Fibroblast of lung (primary cell): ENCODE measurements around the gene ANAPC13. TPM values are rescaled to one million over a fixed set of nuclear protein-coding genes. Genes with fewer than 3 reads are reported as not detected.

Experiments used
- DNase-seq, 2 donors: peaks; one replicate each; pipeline versions ENCODE4 v3.0.0 to v3.0.0-alpha.2; 2010; ENCODE audit warnings: low read depth in 2 of 2
- H2AFZ ChIP-seq: 2 replicates; pipeline ENCODE4 v1.5.1; 2012; ENCODE audit warnings: low read length, control low read depth, inconsistent platforms
- H3K27ac ChIP-seq: 2 replicates; pipeline ENCODE4 v1.5.1; 2011; ENCODE audit warnings: low read length, control low read depth; ENCODE audit not compliant: insufficient read depth
- H3K27me3 ChIP-seq: 2 replicates; pipeline ENCODE4 v1.5.1; 2011; ENCODE audit warnings: mild to moderate bottlenecking, low read length; ENCODE audit not compliant: control insufficient read depth, insufficient read depth
- H3K36me3 ChIP-seq: 2 replicates; pipeline ENCODE4 v1.5.1; 2011; ENCODE audit warnings: low read length; ENCODE audit not compliant: control insufficient read depth, insufficient read depth
- H3K4me1 ChIP-seq: 2 replicates; pipeline ENCODE4 v1.5.1; 2011; ENCODE audit warnings: low read length; ENCODE audit not compliant: control insufficient read depth, insufficient read depth; ENCODE audit errors: extremely low read depth
- H3K4me2 ChIP-seq: 2 replicates; pipeline ENCODE4 v1.5.1; 2011; ENCODE audit warnings: low read length, control low read depth; ENCODE audit not compliant: insufficient read depth; ENCODE audit errors: extremely low read depth
- H3K4me3 ChIP-seq, 4 experiments: fragments of 200-600 bp in 1 of 4; sonication (generic) in 1 of 4; replicated peaks in 1 of 4; 2 replicates each; pipeline ENCODE4 v1.5.1; 2011 to 2016; ENCODE audit warnings: low read length in 4 of 4, low read depth in 3 of 4, mild to moderate bottlenecking in 3 of 4, control low read depth in 2 of 4, inconsistent platforms in 1 of 4, mixed read lengths in 1 of 4; ENCODE audit not compliant: insufficient read depth in 1 of 4; ENCODE audit errors: control extremely low read depth in 1 of 4
- H3K79me2 ChIP-seq: 2 replicates; pipeline ENCODE4 v1.5.1; 2012; ENCODE audit warnings: mild to moderate bottlenecking, low read length, inconsistent platforms; ENCODE audit not compliant: control insufficient read depth, insufficient read depth
- H3K9ac ChIP-seq: 2 replicates; pipeline ENCODE4 v1.5.1; 2011; ENCODE audit warnings: mild to moderate bottlenecking, low read length, control low read depth; ENCODE audit not compliant: insufficient read depth
- H3K9me3 ChIP-seq: 2 replicates; pipeline ENCODE4 v1.5.1; 2012; ENCODE audit warnings: low read depth, low read length; ENCODE audit not compliant: control insufficient read depth, insufficient read depth
- H4K20me1 ChIP-seq: 2 replicates; pipeline ENCODE4 v1.5.1; 2011; ENCODE audit warnings: low read length; ENCODE audit not compliant: control insufficient read depth, insufficient read depth; ENCODE audit errors: extremely low read depth
- CTCF ChIP-seq, 2 donors: IDR thresholded peaks in 1 of 2; conservative IDR thresholded peaks in 1 of 2; 1 replicate in 1 of 2; 2 replicates in 1 of 2; pipeline ENCODE4 v1.5.1; 2011 to 2012; ENCODE audit warnings: low read length in 2 of 2, control low read depth in 1 of 2, inconsistent platforms in 1 of 2, low read depth in 1 of 2, mild to moderate bottlenecking in 1 of 2
- EZH2 ChIP-seq: IDR thresholded peaks from 2 replicates; pipeline ENCODE4 v1.5.1; 2012; ENCODE audit warnings: low read length, control low read depth, mild to moderate bottlenecking; ENCODE audit errors: missing control alignments
- polyA plus RNA-seq, 2 donors: library from polyadenylated mRNA; depleted of rRNA in 1 of 2; stranded (reverse) in 1 of 2; unstranded in 1 of 2; fragments of >200 nt; gene quantifications; 2 replicates each; pipeline ENCODE4 v1.2.1, GENCODE V29; 2011 to 2012; ENCODE audit warnings: missing spikeins in 1 of 2
- total RNA-seq: library from RNA; depleted of rRNA; stranded (reverse); fragments of >200 nt; gene quantifications from 2 replicates; pipeline ENCODE4 v1.2.1, GENCODE V29; 2014

ANAPC13 gene
- total and polyA plus RNA-seq, 2 donors (not counting 1 experiment from before 2014, with no cell fraction given) = 93.3 to 110 TPM

GRCh38 chr3:134447351-134447750 lies 38.4 kb downstream of the ANAPC13 start:
- Histone ChIP-seq H3K27ac (no peak overlapping the region), H3K4me2 (no peak overlapping the region), H3K27me3 (no peaks in the 10 kb centered on the region)

GRCh38 chr3:134446800-134447199 lies 39.0 kb downstream of the ANAPC13 start:
- DNase-seq = peak in 1 of 2 donors; percentile 79
- Histone ChIP-seq H4K20me1 (no peaks in the 10 kb centered on the region), H3K27me3 (no peaks in the 10 kb centered on the region), H3K4me2 (no peak overlapping the region), H3K9ac (no peak overlapping the region), H3K4me3 (no peak overlapping the region), H3K4me1 (peaks cover 14% of the 10 kb centered on the region), H2AFZ (no peak overlapping the region), H3K9me3 (no peaks in the 10 kb centered on the region), H3K79me2 (no peaks in the 10 kb centered on the region), H3K27ac (no peak overlapping the region), H3K36me3 (no peaks in the 10 kb centered on the region)
- TF ChIP-seq EZH2 (no peak), CTCF (conservative IDR thresholded peaks at IDR 0.05 in 1 of 2, IDR thresholded peaks at IDR 0.05 in 1 of 2; ENCODE audit: low read depth in 1 of 2, low read length in 2 of 2) (no peak)

More at GRCh38 chr3:134447351-134447750, 38.4 kb downstream of the ANAPC13 start:
- Histone ChIP-seq H3K4me1 (peaks cover 14% of the 10 kb centered on the region), H3K4me3 (no peak overlapping the region), H4K20me1 (no peaks in the 10 kb centered on the region), H3K79me2 (no peaks in the 10 kb centered on the region), H3K9ac (no peak overlapping the region), H2AFZ (no peak overlapping the region), H3K36me3 (no peaks in the 10 kb centered on the region), H3K9me3 (no peaks in the 10 kb centered on the region)
- no peak for TF ChIP-seq EZH2
- no peak for TF ChIP-seq CTCF (conservative IDR thresholded peaks at IDR 0.05 in 1 of 2, IDR thresholded peaks at IDR 0.05 in 1 of 2; ENCODE audit: low read depth in 1 of 2, low read length in 2 of 2)
- no peak for DNase-seq

- TF ChIP-seq EZH2 (no peak), CTCF (conservative IDR thresholded peaks at IDR 0.05 in 1 of 2, IDR thresholded peaks at IDR 0.05 in 1 of 2; ENCODE audit: low read depth in 1 of 2, low read length in 2 of 2) (no peak)
- no peaks in the 10 kb centered on the region for H3K9me3 ChIP-seq
- no peaks in the 10 kb centered on the region for H3K79me2 ChIP-seq
- H3K27ac ChIP-seq = no peak overlapping the region
- no peaks in the 10 kb centered on the region for H4K20me1 ChIP-seq
- H3K4me2 ChIP-seq = no peak overlapping the region
- DNase-seq = peak; percentile 53 to 65
- no peaks in the 10 kb centered on the region for H3K27me3 ChIP-seq
- H3K9ac ChIP-seq = no peak overlapping the region
- no peaks in the 10 kb centered on the region for H3K36me3 ChIP-seq
- no peak overlapping the region for H3K4me3 ChIP-seq
- no peak overlapping the region for H2AFZ ChIP-seq
- H3K4me1 ChIP-seq = peaks cover 14% of the 10 kb centered on the region
These were observed 40.1 kb downstream of the ANAPC13 start for GRCh38 chr3:134445636-134446035.
